PFSK-1 (cell line): ENCODE data around the gene OR51B5.

Source experiments
- FOXP2 ChIP-seq: optimal IDR thresholded peaks from 2 replicates; pipeline ENCODE3; 2011; ENCODE audit warnings: borderline replicate concordance, control low read depth, inconsistent platforms; ENCODE audit not compliant: insufficient read depth; ENCODE audit errors: extremely low read length, extremely low read depth
- POLR2AphosphoS5 ChIP-seq: IDR thresholded peaks from 2 replicates; pipeline ENCODE4 v1.6.1; 2012; ENCODE audit warnings: low read depth, mild to moderate bottlenecking, control low read depth, low read length, moderate library complexity
- SIN3A ChIP-seq: IDR thresholded peaks from 2 replicates; pipeline ENCODE4 v1.6.1; 2012; ENCODE audit warnings: mild to moderate bottlenecking, low read length, moderate library complexity, borderline replicate concordance; ENCODE audit not compliant: insufficient read depth
- TAF1 ChIP-seq: IDR thresholded peaks from 2 replicates; pipeline ENCODE4 v1.6.1; 2012; ENCODE audit warnings: low read length, control low read depth, borderline replicate concordance; ENCODE audit not compliant: insufficient read depth

DNA sequence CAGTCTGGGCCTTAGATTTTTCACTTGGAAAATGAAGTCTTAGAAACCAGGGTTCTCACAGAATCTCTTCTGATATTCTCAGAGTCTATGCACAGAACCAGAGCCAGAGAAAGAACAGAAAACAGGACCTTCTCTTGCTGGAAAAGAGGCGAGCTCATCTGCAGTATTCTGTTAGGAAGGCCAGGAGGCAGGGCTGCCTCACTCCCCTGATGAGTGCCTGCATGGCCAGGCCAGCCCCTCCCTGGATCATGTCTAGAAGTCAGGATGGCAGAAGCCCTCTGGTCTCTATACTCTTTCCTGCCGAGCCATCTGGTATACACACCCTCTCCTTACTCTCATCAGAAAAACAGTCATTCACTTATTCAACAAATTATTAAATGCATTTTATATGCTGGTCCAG lies 41.0 kb upstream of the OR51B5 start:
- no peak for TF ChIP-seq POLR2AphosphoS5
- TF ChIP-seq TAF1 = no peak
- TF ChIP-seq FOXP2 = no peak
- no peak for TF ChIP-seq SIN3A
